Spleen (tissue), 7 donors: ENCODE results near the gene VWA2.

Experiments used
- CTCF ChIP-seq, 11 experiments: fragments of 200-600 bp in 7 of 11; fragments of 450-650 bp in 4 of 11; sonication (generic) in 4 of 11; IDR thresholded peaks in 8 of 11; conservative IDR thresholded peaks in 3 of 11; 1 replicate in 7 of 11; 2 replicates in 4 of 11; pipeline versions ENCODE4 v1.4.0 to v1.8.0; 2016 to 2021; ENCODE audit warnings: antibody characterized with exemption in 11 of 11, inconsistent platforms in 4 of 11, mild to moderate bottlenecking in 1 of 11
- POLR2A ChIP-seq, 3 donors: fragments of 450-650 bp; IDR thresholded peaks; one replicate each; pipeline ENCODE4 v1.5.1; 2017; ENCODE audit warnings: antibody characterized with exemption in 3 of 3, mild to moderate bottlenecking in 1 of 3
- POLR2AphosphoS5 ChIP-seq, 3 donors: sonication (generic); formaldehyde crosslinking; IDR thresholded peaks; one replicate each; pipeline ENCODE4 v1.5.1; 2017; ENCODE audit warnings: antibody characterized with exemption in 3 of 3
- donor health status: DM: no; HTN: no; CAD: no; lungs with moderate emphysema.
- donor health status: DM: no; HTN: no; CAD: no.
- donor health status: DM: no; HTN: no; CAD: no.

DNA sequence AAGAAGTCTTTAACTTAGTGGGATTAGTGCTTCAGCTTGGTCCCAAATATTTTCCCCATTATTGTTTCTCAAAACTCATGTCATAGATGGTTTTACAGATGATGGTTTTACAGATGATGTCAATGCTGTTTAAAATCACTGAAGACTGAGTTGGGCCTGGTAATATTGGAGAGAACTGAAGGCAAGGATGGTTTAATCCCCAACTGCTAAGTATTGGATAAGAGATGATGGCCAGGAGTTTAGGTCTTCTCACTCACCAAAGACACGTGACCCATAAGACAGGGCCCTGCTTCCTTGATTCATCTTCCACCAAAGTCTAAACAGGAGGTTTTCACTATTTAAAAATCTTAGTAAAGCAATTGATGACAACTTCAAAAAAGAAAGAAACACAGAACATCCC, 56.3 kb downstream of the VWA2 start:
- TF ChIP-seq CTCF (IDR thresholded peaks at IDR 0.05 in 8 of 11, conservative IDR thresholded peaks at IDR 0.05 in 3 of 11) (no peak), POLR2AphosphoS5 (IDR thresholded peaks at IDR 0.05) (no peak), POLR2A (IDR thresholded peaks at IDR 0.05) (no peak)
